Renal cortex interstitium (tissue), 11 donors: ENCODE data around the gene DENND1A. TPM values are rescaled to one million over a fixed set of nuclear protein-coding genes. Genes with fewer than 3 reads are reported as not detected.
"Not testable (repeated sequence)": the region's sequence is repeated elsewhere in the genome, so short reads cannot be mapped to it uniquely, and the experiment has no call there.

Experiments
- DNase-seq, 11 donors: peaks; one replicate each; pipeline ENCODE4 v3.0.0-alpha.2; 2013; ENCODE audit warnings: low read depth in 9 of 11, low spot score in 4 of 11; ENCODE audit errors: extremely low read depth in 1 of 11
- polyA plus RNA-seq, 3 donors: library from polyadenylated mRNA; unstranded; fragments of 120-200 nt; gene quantifications; one replicate each; pipeline ENCODE4 v1.2.1, GENCODE V29; 2013; ENCODE audit not compliant: insufficient read length in 3 of 3

Gene DENND1A
- polyA plus RNA-seq, 3 donors: 21.9 to 24.4 (median 22.3) TPM

DNA sequence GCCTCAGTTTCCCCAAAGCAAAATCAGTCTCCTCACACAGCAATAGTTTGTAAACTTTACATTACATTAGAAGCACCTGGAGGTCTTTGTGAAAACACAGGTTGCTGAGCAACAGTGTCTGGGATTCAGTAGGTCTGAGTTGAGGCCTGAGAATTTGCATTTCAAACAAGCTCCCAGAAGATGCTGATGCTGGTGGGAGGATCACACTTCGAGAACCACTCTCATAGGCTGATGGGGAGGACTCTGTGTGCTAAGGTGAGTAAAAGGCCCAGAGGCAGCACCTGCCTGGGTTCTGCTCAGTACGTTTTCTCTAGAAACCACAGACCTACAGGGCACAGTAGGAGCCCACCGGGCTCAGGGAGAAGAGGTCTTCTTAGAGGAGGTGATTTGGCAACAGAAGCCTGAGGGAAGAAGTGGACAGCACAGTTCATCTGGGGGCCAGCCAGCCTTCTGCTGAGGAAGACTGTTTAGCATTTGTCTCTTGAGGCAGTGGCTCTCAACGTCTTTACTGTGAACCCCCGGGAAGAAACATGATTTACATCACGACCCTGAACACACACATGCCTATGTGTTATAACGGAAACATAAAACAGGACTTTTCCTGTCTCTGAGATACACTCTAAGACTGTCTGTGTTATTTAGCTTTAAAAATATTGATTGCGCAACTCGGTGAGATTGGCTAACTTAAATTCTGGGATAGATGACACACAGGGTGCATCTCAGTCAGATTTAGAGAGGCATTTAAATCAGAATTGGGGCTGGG is 24.8 kb upstream of the DENND1A start:
- no peak for DNase-seq

DNA sequence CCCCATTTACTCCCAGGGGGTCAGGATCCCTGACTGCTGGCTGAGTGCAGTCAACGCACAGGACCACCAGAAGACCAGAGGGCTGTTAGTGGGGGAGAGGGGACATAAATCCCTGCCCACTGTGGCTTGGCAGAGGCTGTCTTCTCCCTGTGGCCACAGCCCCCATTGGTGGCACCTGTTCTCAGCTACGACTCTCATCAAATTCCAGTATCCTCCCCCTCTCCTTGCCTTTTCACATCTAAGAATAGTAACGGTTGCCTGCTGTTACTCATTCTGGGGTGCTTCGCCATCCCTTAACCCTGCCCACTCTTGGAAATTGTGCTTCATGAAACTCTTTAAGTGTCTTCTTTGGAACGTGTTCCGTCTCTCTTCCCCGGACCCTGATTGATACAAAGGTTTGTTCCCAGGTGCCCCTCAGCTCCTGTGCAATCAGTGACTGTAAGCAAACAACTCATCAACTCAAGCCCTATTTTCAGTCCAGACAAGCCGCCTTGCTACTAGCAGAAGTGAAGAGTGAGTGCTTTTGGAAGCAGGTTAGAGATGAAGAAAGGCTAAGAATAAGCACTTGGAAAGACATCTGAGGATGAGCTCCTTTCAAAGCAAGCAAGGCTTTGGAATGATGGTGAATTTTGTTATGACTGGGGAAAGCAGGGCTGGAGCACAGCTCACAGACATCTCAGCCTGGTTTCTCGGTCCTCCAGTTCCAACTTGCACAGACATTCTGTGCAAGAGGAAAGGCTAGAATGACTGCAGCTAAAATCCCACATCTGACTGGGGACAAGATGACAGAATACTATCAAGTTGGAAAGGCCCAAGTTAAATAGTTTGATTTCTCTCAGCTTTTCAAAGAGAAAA is 22.9 kb upstream of the DENND1A start:
- DNase-seq: no peak

DNA sequence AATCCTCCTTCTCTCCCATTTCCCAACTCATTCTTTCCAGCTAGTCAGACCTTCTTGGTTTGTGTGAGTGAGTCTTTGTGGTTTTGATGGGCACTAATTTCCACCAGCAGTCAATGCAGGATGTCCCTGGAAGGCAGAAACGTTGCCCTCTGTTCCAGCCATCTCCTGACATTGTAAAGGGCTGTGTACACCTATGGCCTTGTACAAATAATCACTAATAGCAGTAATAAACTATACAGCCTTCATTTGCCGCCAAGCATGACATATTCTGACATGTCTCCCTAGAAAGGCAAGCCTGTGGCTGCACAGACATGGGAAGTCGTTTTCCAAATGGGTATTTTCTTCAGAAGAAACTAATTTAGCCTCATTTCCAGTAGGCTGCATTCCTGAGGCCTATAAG is 18.4 kb upstream of the DENND1A start:
- DNase-seq: no peak

DNA sequence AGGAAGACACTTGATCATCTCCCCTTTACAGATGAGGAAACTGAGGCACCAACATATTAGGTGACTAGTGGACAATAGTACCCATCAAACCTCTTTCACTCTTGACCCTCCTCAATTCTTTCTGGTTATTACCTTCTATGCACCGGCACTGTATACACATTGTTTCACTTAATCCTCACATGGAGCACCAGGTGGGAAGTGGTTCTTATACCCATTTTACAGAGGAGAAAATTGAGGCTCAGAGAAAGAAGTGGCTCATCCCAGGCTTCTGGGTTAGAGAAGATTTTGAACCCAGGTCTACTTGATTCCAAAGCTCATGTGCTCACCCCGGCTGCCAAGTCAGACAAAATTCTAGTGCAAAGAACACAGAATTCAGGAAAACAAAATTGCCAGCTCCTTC is 17.4 kb upstream of the DENND1A start:
- DNase-seq: no peak

DNA sequence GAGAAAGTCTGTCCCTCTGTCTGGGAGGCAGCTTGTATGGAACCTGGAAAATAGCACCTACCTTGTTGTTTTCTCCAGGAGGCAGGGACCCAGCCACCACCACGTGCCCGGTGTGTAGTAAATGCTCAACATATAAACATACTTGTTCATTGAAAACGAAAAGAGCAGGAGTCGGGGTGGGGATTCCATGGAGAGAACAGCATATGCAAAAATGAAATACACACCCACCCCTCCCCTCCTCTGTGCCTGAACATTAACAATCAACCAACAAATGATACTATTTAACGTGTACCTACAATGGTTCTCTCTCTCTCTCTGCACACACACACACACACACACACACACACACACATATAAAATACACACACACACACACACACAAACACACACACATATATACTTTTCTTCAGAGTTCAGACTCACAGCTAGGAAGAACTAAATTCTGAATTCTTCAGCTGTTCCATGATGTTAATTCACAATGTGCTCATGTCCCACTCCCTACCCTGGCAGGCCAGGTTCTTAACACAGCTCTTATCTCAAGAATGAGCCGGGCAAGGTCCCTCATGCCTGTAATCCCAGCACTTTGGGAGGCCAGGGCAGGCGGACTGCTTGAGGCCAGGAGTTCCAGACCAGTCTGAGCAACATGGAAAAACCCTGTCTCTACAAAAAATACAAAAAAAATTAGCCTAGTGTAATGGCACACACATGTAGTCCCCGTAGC is 16.3 kb upstream of the DENND1A start:
- DNase-seq: no peak

DNA sequence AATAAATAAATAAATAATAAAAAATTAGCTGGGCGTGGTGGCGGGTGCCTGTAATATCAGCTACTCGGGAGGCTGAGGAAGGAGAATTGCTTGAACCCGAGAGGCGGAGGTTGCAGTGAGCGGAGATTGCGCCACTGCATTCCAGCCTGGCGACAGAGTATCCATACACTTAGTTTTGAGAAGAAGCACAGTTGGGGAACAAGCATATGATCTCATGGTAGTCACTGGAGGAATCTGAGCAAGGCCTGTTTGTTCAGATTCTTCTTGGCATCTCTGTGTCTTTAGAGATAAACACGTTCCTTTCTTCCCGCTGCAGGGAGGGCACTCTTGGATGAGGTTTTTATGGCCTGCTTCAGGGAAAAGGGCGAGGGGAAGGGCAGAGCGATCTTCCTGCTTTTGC is 15.6 kb upstream of the DENND1A start:
- DNase-seq: no peak

DNA sequence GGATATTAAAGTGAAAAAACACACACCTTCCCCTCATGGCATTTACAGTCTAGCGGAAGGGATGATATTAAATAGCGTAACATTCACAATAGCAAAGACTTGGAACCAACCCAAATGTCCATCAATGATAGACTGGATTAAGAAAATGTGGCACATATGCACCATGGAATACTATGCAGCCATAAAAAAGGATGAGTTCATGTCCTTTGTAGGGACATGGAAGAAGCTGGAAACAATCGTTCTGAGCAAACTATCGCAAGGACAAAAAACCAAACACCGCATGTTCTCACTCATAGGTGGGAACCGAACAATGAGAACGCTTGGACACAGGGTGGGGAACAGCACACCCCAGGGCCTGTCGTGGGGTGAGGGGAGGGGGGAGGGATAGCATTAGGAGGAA is 14.5 kb upstream of the DENND1A start:
- not testable (repeated sequence) for DNase-seq

DNA sequence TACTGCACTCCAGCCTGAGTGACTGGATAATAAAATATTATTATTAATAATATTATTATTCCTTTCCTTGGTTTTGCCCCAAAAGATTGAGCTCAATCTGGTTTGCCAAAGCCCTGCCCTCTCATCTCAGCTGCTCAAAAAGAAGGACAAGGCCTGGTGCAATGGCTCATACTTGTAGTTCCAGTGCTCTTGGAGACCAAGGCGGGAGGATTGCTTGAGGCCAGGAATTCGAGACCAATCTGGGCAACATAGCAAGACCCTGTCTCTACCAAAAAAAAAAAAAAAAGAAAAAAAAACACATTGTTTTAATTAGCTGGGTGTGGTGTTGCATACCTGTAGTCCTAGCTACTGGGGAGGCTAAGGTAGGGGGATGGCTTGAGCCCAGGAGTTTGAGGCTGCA is 13.7 kb upstream of the DENND1A start:
- DNase-seq: no peak

DNA sequence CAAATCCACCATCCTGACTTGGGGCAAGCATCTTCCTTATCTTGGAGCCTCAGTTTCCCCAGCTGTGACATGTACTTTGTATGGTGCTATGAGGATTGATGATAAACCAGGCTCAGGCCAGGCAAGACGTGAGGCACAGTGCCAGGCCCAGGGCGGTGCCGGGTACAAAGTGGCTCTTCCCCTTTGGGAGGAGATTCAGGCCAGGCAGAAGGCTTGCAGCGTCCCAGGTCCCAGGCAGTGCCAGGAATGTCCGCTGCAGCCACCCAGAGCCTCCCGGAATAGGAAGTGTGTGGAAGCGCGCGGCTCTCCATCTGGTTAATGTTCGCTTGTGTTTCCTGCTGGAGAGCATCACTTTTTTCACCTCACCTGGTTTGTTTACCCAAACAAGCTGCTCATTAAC is 12.6 kb upstream of the DENND1A start:
- no peak for DNase-seq

DNA sequence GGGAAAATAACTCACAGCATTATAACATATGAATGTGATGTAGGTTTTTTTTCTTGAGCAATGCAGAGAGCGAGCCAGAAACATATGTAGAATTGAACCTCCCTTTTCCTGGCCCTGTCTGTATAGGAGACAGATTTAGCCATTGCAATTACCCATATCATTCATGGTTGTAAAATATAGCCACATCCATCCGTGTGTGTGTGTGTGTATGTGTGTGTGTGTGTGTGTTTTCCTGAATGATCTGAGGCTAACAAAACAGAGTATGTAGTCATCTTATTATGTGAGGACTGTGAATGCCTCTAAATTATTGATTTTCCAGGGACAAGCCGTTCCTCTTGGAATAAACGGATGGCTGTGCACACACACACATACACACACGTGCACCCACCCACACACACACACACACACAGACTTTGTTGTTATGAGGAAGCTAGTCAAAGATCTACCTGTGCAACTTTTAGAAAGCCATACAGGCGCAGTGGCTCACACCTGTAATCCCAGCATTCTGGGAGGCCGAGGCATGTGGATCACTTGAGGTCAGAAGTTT is 11.7 kb upstream of the DENND1A start:
- peak in 3 of 11 donors; percentile 18 to 51 (median 39) for DNase-seq

DNA sequence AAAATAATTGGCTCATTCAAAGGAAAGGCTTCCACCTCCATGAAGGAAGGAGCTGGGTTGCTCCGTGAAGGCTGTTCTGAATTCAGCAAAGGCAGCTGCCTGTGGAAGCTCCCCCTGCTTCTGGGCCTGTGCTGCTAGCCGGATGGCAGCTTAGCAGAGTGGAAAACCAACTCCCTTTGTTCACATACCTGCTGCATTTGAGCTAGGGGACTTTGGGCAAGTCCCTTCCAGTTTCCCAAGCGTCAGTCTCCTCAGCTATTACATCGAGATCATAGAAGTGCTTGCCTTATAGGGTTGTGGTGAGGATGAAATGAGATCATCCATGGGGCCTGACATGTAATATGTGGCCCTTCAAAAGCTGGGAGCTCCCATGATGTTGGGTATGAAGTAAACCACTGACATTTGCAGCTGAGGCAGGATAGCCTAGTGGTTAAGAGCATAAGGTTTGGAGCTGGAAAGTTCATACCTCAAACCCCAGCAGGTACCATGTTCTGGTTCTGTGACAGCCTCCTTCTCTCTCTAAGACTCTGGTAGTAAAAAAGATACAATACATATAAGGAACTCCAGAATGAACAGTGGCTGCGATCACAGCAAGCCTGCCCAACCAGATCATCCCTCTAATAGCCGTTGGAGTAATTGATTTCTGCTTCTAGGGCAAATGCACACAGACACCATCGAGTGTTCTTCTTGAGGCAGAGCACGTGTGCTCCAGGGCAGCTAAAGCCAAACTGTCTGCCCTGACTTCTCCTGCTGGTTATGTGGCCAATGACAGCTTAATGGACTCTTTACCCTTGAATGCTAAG is 11.0 kb upstream of the DENND1A start:
- no peak for DNase-seq

DNA sequence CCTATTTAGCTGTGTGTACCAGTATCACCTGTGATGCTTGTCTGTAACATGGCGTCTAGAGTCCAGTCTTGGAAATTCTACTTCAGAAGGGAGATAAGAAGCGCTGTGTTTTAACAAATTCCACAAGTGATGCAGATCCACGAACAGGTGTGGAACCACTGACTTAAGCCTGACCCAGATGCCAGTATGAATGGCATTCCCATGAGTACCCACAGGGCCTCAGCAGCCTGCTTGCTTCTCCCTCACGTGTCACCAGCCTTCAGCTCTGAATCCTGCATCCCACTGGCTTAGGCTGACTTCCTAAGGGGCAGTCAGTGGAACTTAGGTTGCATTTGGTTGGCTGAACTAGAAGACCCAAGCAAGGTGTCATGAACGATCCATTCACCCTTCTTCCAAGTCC is 8.5 kb upstream of the DENND1A start:
- DNase-seq: no peak

DNA sequence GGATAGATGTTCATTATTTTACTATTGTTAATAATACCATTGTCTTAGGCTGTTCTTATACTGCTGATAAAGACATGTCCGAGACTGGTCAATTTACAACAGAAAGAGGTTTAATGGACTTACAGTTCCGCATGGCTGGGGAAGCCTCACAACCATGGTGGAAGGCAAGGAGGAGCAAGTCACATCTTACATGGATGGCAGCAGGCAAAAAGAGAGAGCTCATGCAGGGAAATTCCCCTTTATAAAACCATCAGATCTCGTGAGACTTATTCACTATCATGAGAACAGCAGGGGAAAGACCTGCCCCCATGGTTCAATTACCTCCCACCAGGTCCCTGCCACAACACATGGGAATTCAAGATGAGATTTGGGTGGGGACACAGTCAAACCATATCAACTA is 6.6 kb upstream of the DENND1A start:
- not testable (repeated sequence) for DNase-seq

DNA sequence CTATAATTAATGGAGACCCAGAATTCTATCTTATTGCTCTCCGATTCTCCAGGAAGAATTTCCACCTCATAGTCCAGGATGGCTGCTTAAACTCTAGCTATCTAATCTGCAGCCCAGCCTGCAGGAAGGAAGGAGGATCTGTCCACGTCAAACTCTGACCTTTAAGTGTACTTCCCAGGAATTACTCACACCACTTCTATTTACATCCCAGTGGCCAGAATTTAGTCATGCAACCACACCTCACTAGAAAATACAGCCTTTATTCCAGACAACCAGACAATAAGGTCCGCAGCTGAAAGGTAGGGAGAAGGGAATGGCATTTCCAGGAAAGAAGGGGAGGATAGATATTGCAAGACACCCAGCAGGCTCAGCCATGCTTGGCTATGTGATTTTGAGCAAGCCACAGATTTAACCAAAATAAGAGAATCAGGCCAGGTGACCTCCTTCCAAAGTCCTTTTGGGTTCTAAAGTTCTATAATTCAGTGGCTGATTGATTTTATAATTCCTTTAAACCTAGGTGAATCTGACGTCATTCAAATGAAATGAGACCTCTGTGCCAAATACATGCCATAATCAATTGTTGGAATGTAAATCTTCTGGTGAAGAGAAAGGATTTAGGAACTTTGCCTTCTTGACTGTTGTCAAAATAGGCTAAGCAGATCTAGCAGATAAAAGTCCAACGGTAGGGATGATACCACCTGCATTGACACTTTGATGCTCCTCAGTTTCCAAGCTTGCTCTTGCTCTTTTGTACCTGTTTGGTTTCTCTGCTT is 3.7 kb upstream of the DENND1A start:
- DNase-seq: no peak

DNA sequence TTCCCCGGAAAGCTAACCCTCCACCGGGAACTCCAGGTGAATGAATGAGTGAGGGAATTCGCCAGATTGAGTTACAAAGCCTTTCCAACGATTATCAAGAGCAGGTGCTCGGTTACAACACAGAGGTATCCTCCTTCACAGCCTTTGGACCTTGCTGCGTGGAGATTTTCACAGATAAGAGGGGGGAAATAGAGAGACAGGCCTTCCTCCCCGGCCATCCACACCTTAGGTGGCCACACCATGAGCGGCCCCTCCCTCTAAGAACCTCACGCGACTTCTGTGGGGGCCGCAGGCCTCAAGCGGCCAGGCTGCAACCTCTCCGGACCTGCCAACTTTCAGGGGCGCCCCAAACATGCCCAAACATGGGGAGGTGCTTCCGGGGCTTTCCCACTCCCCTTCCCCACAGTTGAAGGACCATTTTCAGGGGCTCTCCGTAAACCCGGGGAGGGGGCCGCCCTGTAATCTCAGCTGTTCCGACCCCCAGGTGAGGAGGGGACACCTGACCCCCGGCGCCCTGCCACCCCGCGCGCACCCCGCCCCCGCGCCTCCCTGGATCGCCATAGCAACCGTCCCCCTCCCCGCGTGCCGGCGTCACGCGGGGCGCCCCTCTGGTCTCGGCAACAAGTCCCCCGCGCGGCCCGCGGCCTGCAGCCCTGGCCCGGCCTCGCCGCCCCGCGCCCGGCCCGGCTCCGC is 603 bp downstream of the DENND1A start:
- no peak for DNase-seq

DNA sequence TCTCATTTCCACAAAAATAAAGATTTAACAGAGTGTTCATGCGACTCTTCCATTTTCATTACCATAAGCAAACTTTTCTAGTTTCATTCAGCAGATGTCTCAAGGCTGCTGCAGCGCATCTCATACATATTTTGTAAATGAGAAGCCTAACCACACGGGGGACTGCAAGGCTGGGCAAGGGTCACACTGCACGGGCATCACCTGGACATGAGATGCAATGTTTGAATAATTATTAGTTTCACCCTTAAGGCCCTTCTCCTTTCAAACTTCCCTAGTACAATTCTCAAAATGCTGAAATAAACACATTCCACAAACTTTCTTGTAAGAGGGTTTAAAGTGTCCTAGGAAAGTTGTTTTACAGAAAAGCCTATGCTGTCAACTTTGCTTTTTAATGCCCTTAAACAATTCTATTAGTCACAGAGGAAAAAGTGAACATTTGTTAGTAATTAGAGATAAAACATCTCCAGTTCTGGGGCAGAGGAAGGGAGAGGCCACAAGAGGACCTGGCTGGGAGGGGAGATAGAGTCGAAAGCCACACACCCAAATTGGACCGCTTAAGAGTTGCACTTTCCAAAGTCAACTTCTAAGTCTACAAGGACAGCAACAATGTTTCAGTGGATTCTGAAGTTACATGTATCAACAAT is 1.3 kb downstream of the DENND1A start:
- no peak for DNase-seq
